Measurements from ENCODE around the gene BABAM2.

DNA sequence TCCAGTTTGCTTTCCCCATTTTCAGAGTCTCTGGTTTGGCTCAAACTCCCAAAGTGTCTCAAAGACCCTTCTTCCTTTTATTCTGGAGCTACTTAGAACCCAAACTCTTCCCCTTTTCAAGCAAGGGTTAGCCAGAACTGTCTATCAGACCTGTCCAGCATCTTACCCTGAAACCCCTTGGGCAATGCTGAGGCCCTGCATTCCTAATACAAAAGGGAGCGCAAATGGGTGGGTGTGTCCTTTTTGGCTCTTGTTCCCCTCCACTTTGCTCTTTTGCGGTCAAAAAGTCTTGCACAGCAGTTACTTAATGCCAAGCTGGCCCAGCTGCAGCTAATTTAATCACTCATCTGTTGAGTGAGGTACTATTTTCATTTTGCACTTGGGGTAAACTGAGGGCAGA is 270.9 kb downstream of the BABAM2 start:
- TF ChIP-seq, protein P1, sequence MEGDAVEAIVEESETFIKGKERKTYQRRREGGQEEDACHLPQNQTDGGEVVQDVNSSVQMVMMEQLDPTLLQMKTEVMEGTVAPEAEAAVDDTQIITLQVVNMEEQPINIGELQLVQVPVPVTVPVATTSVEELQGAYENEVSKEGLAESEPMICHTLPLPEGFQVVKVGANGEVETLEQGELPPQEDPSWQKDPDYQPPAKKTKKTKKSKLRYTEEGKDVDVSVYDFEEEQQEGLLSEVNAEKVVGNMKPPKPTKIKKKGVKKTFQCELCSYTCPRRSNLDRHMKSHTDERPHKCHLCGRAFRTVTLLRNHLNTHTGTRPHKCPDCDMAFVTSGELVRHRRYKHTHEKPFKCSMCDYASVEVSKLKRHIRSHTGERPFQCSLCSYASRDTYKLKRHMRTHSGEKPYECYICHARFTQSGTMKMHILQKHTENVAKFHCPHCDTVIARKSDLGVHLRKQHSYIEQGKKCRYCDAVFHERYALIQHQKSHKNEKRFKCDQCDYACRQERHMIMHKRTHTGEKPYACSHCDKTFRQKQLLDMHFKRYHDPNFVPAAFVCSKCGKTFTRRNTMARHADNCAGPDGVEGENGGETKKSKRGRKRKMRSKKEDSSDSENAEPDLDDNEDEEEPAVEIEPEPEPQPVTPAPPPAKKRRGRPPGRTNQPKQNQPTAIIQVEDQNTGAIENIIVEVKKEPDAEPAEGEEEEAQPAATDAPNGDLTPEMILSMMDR (IDR thresholded peaks at IDR 0.05), result no peak
- TF ChIP-seq POLR2A (IDR thresholded peaks at IDR 0.05), result no peak
- TF ChIP-seq EP300 (IDR thresholded peaks at IDR 0.05), result peak in 1 of 2 donors; percentile 17
